K562 (cell line): ENCODE measurements around the gene GDF7. TPM values are rescaled to one million over a fixed set of nuclear protein-coding genes. Genes with fewer than 3 reads are reported as not detected.

Experiments
- BACH1 ChIP-seq: fragments of 200-800 bp; sonication (Bioruptor generic); IDR thresholded peaks from 2 replicates; pipeline ENCODE4 v1.6.1; 2016; ENCODE audit warnings: missing genetic modification characterization, missing compliant biosample characterization
- CBX3 ChIP-seq, 2 experiments: IDR thresholded peaks; 1 replicate in 1 of 2; 2 replicates in 1 of 2; pipeline ENCODE4 v1.6.1; 2012; ENCODE audit warnings: inconsistent platforms in 2 of 2, low read length in 2 of 2, borderline replicate concordance in 1 of 2, control low read depth in 1 of 2
- CGGBP1 ChIP-seq: fragments of 250-450 bp; sonication (Bioruptor Pico); IDR thresholded peaks from 2 replicates; pipeline ENCODE4 v1.9.0; 2021; ENCODE audit warnings: mild to moderate bottlenecking
- FOXP4 ChIP-seq: sonication (generic); formaldehyde crosslinking; IDR thresholded peaks from 2 replicates; pipeline ENCODE4 v1.8.0; 2022; ENCODE audit warnings: mild to moderate bottlenecking, missing genetic modification reagents, borderline replicate concordance
- GATAD2A ChIP-seq: fragments of 450-650 bp; IDR thresholded peaks from 2 replicates; pipeline ENCODE4 v1.6.1; 2017
- GMEB1 ChIP-seq: fragments of 250-450 bp; sonication (Bioruptor Pico); IDR thresholded peaks from 2 replicates; pipeline ENCODE4 v1.4.0; 2020; ENCODE audit warnings: mild to moderate bottlenecking
- HDAC8 ChIP-seq: fragments of 450-650 bp; IDR thresholded peaks from 2 replicates; pipeline ENCODE4 v1.6.1; 2016; ENCODE audit warnings: mild to moderate bottlenecking, missing genetic modification characterization, moderate library complexity, missing compliant biosample characterization
- JUND ChIP-seq, 2 experiments: IDR thresholded peaks; 2 replicates in 1 of 2; 3 replicates in 1 of 2; pipeline ENCODE4 v1.6.1; 2011; ENCODE audit warnings: borderline replicate concordance in 2 of 2, low read depth in 2 of 2, low read length in 2 of 2, improper control_type of control experiment in 1 of 2, missing biosample characterization in 1 of 2, missing genetic modification characterization in 1 of 2, missing genetic modification reagents in 1 of 2
- MBD2 ChIP-seq: sonication (generic); IDR thresholded peaks from 2 replicates; pipeline ENCODE4 v1.6.1; 2016; ENCODE audit warnings: low read depth, borderline replicate concordance
- NCOA4 ChIP-seq: fragments of 450-650 bp; IDR thresholded peaks from 2 replicates; pipeline ENCODE4 v1.6.1; 2018; ENCODE audit warnings: mild to moderate bottlenecking; ENCODE audit not compliant: partially characterized antibody
- PHB ChIP-seq: fragments of 250-450 bp; sonication (Bioruptor Pico); IDR thresholded peaks from 2 replicates; pipeline ENCODE4 v1.5.0; 2021
- POLR2G ChIP-seq: fragments of 200-400 bp; formaldehyde crosslinking; IDR thresholded peaks from 2 replicates; pipeline ENCODE4 v1.6.1; 2017; ENCODE audit warnings: low read depth, mild to moderate bottlenecking, antibody characterized with exemption, low read length, moderate library complexity
- RAD51 ChIP-seq: fragments of 450-650 bp; IDR thresholded peaks from 2 replicates; pipeline ENCODE4 v1.7.1; 2016; ENCODE audit warnings: low read depth, mild to moderate bottlenecking, borderline replicate concordance
- RBM34 ChIP-seq: fragments of 200-400 bp; formaldehyde crosslinking; IDR thresholded peaks from 2 replicates; pipeline ENCODE4 v1.6.1; 2018; ENCODE audit warnings: low read length, borderline replicate concordance; ENCODE audit not compliant: insufficient read depth
- RNF2 ChIP-seq: sonication (generic); IDR thresholded peaks from 2 replicates; pipeline ENCODE4 v1.6.1; 2016
- SIN3B ChIP-seq: fragments of 450-650 bp; IDR thresholded peaks from 2 replicates; pipeline ENCODE4 v1.6.1; 2017; ENCODE audit warnings: low read depth, mild to moderate bottlenecking, moderate library complexity
- SMC3 ChIP-seq: conservative IDR thresholded peaks from 2 replicates; pipeline ENCODE4 v1.6.1; 2011; ENCODE audit warnings: low read depth, low read length, improper control_type of control experiment; ENCODE audit not compliant: insufficient read depth
- SREBF2 ChIP-seq: sonication (generic); formaldehyde crosslinking; IDR thresholded peaks from 2 replicates; pipeline ENCODE4 v1.4.0; 2020; ENCODE audit warnings: mild to moderate bottlenecking, missing genetic modification reagents
- YY1 ChIP-seq, 3 experiments: IDR thresholded peaks; 2 replicates each; pipeline ENCODE4 v1.6.1; 2011; ENCODE audit warnings: low read length in 2 of 3, mild to moderate bottlenecking in 2 of 3, moderate library complexity in 2 of 3, borderline replicate concordance in 1 of 3, control low read depth in 1 of 3, low read depth in 1 of 3; ENCODE audit not compliant: insufficient read depth in 3 of 3, insufficient replicate concordance in 2 of 3, control insufficient read depth in 1 of 3, insufficient read length in 1 of 3; ENCODE audit errors: extremely low read depth in 1 of 3
- ZBTB43 ChIP-seq: sonication (generic); formaldehyde crosslinking; IDR thresholded peaks from 2 replicates; pipeline ENCODE4 v1.8.0; 2023; ENCODE audit warnings: mild to moderate bottlenecking, missing genetic modification reagents
- polyA plus RNA-seq, 8 experiments: library from polyadenylated mRNA; depleted of rRNA in 4 of 8; stranded (reverse) in 5 of 8; unstranded in 3 of 8; fragments of >200 nt; fragmentation: Nextera tagmentation in 2 of 8; fragmentation: Illumina TruSeq in 1 of 8; extraction: Ambion mirVana in 2 of 8; extraction: Trizol in 1 of 8; gene quantifications; 2 replicates each; pipeline versions ENCODE4 v1.2.1 to v1.2.3, GENCODE V29; 2011 to 2014; ENCODE audit warnings: inconsistent platforms in 1 of 8, missing spikeins in 1 of 8
- total RNA-seq, 7 experiments: library from RNA; depleted of rRNA in 6 of 7; stranded (reverse); fragments of >200 nt in 6 of 7; fragmentation: Illumina TruSeq in 2 of 7; extraction: Trizol in 2 of 7; gene quantifications; 2 replicates each; pipeline versions ENCODE4 v1.2.1 to v1.2.3, GENCODE V29; 2011 to 2021; ENCODE audit warnings: low replicate concordance in 1 of 7

The GDF7 gene
- total and polyA plus RNA-seq, 9 of the 15 experiments (the other 6 are each of a cell fraction or from before 2014, with no cell fraction given) = 0.01 TPM; not detected in 7

GRCh38 chr2:20650877-20651730, 15.8 kb upstream of the GDF7 start, which contains the start of gene HS1BP3 (continued):
- peak; percentile 83 for TF ChIP-seq GMEB1 (CRISPR knock-in tag)
- peak; percentile 63; the same call in 1 of the 2 replicates for TF ChIP-seq SIN3B
- TF ChIP-seq PHB (CRISPR knock-in tag) = no peak
- TF ChIP-seq NCOA4 = no peak
- TF ChIP-seq ZBTB43 = no peak
- TF ChIP-seq FOXP4 = no peak
- 0 out of 2 replicates have a peak, but pooled peaks have one; percentile 47 for TF ChIP-seq HDAC8 (tag)
- TF ChIP-seq RNF2 = no peak
- TF ChIP-seq CBX3 (IDR thresholded peaks at IDR 0.05; ENCODE audit: borderline replicate concordance in 1 of 2, low read length in 2 of 2) = no peak
- TF ChIP-seq JUND (IDR thresholded peaks at IDR 0.05; ENCODE audit: borderline replicate concordance, low read depth, low read length) = peak; percentile 58; the same call in 1 of the 2 replicates
- TF ChIP-seq JUND (tag; IDR thresholded peaks at IDR 0.05; ENCODE audit: borderline replicate concordance, low read depth, low read length) = peak; percentile 35; the same call in 1 of the 3 replicates
- TF ChIP-seq SREBF2 (CRISPR knock-in tag) = no peak
- no peak; the same call in 1 of the 2 replicates for TF ChIP-seq MBD2
- no peak for TF ChIP-seq BACH1 (tag)
- no peak for TF ChIP-seq RAD51
- peak; percentile 88 for TF ChIP-seq POLR2G
- TF ChIP-seq SMC3 = peak; percentile 69
- TF ChIP-seq RBM34 = no peak
- no peak for TF ChIP-seq GATAD2A
- TF ChIP-seq YY1 (IDR thresholded peaks at IDR 0.05; ENCODE audit: borderline replicate concordance in 1 of 3, control insufficient read depth in 1 of 3, extremely low read depth in 1 of 3, insufficient read depth in 3 of 3, insufficient read length in 1 of 3, insufficient replicate concordance in 2 of 3, low read depth in 1 of 3, low read length in 2 of 3) = peak in 2 of 3 experiments; percentile 53
- TF ChIP-seq CGGBP1 (CRISPR knock-in tag) = no peak
